ENCODE data around the gene TTN. TPM values are rescaled to one million over a fixed set of nuclear protein-coding genes. Genes with fewer than 3 reads are reported as not detected.

Gene TTN
- polyA plus RNA-seq, 1 experiment, result not detected

- no peaks in the 10 kb centered on the region for H3K27me3 ChIP-seq (ENCODE audit: control insufficient read depth, insufficient read depth, low read length)
- no peak for DNase-seq (ENCODE audit: low read depth)
- TF ChIP-seq, protein P1, sequence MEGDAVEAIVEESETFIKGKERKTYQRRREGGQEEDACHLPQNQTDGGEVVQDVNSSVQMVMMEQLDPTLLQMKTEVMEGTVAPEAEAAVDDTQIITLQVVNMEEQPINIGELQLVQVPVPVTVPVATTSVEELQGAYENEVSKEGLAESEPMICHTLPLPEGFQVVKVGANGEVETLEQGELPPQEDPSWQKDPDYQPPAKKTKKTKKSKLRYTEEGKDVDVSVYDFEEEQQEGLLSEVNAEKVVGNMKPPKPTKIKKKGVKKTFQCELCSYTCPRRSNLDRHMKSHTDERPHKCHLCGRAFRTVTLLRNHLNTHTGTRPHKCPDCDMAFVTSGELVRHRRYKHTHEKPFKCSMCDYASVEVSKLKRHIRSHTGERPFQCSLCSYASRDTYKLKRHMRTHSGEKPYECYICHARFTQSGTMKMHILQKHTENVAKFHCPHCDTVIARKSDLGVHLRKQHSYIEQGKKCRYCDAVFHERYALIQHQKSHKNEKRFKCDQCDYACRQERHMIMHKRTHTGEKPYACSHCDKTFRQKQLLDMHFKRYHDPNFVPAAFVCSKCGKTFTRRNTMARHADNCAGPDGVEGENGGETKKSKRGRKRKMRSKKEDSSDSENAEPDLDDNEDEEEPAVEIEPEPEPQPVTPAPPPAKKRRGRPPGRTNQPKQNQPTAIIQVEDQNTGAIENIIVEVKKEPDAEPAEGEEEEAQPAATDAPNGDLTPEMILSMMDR (IDR thresholded peaks at IDR 0.05; ENCODE audit: insufficient read depth, low read depth, low read length), result no peak
- ChIA-PET POLR2A (no interaction called here), CTCF (interaction anchor here (0.9 kb wide), 1 partner anchor 13 kb away, joined by 3 read pairs; no protein-coding TSS in a partner anchor)
- H3K4me3 ChIP-seq (ENCODE audit: low read depth, low read length), result no peak overlapping the region
- no peaks in the 10 kb centered on the region for H3K36me3 ChIP-seq (ENCODE audit: control insufficient read depth, insufficient read depth, low read length)
These were observed 1.8 kb downstream of the TTN start for GRCh38 chr2:178805457-178805856.

GRCh38 chr2:178804791-178805190 is 2.4 kb downstream of the TTN start:
- DNase-seq (ENCODE audit: low read depth), result no peak
- CTCF ChIA-PET, result interaction anchor here (1.0 to 1.4 kb wide), 3 partner anchors 9 to 16 kb away, joined by 3 to 4 read pairs (median 3); no protein-coding TSS in a partner anchor

DNA sequence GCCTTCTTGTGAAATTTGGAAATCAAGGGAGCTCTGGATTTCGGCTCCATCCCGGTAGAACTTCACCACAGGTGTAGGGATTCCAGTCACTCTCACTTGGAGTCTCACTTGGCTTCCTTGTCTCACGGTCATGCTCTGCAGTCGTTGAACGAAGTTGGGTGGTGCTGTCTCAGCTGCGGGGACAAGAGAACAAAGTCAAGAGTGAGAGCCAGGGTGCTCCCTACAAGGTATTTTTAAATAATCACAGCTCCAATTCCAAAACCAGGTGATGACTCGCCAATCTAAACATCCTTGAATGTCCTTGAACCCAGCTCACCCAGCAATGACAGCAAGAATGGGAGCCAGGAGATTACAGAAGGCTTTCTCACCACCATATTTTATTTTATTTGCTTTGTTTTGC is 6.7 kb downstream of the TTN start:
- Histone ChIP-seq H3K27me3 (ENCODE audit: control insufficient read depth, insufficient read depth, low read length) (peaks cover 2% of the 10 kb centered on the region; the same call in 1 of the 2 replicates), H3K36me3 (ENCODE audit: control insufficient read depth, insufficient read depth, low read length) (no peaks in the 10 kb centered on the region), H3K4me3 (ENCODE audit: low read depth, low read length) (no peak overlapping the region)
- TF ChIP-seq, protein P1 (IDR thresholded peaks at IDR 0.05; ENCODE audit: insufficient read depth, low read depth, low read length), result no peak
- ChIA-PET CTCF (interaction anchor here (1.2 kb wide), 2 partner anchors 38 to 91 kb away, joined by 4 to 7 read pairs; no protein-coding TSS in a partner anchor), POLR2A (no interaction called here)
- DNase-seq (ENCODE audit: low read depth), result no peak

More at GRCh38 chr2:178804791-178805190, 2.4 kb downstream of the TTN start:
- H3K27me3 ChIP-seq (ENCODE audit: control insufficient read depth, insufficient read depth, low read length), result peaks cover 2% of the 10 kb centered on the region; the same call in 1 of the 2 replicates
- no peaks in the 10 kb centered on the region for H3K36me3 ChIP-seq (ENCODE audit: control insufficient read depth, insufficient read depth, low read length)
- POLR2A ChIA-PET, result no interaction called here
- H3K4me3 ChIP-seq (ENCODE audit: low read depth, low read length), result no peak overlapping the region
- TF ChIP-seq, protein P1 (IDR thresholded peaks at IDR 0.05; ENCODE audit: insufficient read depth, low read depth, low read length), result peak; percentile 59

DNA sequence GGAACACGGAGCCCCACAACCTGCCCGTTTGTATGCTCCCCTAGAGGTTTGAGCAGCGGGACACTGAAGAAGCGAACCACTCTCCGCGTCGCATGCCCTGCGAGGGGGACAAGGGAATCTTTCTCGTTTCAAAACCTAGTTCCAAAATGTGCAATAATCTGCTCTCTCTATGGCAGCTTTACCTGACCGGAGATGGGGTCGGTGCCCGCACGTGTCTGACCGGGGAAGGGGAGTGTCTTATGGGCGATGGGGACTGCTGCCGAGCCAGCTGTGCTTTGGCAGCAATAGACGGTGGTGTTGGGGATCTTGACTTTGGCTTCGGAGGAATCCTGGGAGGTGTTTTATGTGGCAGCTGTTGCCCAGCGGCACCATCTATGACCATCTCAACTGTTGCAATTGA is 7.9 kb downstream of the TTN start:
- CTCF ChIA-PET, result no interaction called here
- POLR2A ChIA-PET, result no interaction called here

GRCh38 chr2:178796079-178796677 is 11.0 kb downstream of the TTN start:
- ChIA-PET POLR2A (no interaction called here), CTCF (interaction anchor here (1.3 to 3.9 kb wide), 4 partner anchors 15 to 119 kb away, joined by 4 to 25 read pairs (median 7); no protein-coding TSS in a partner anchor)
- peaks cover 2% of the 10 kb centered on the region; the same call in 1 of the 2 replicates for H3K27me3 ChIP-seq (ENCODE audit: control insufficient read depth, insufficient read depth, low read length)
- no peaks in the 10 kb centered on the region for H3K36me3 ChIP-seq (ENCODE audit: control insufficient read depth, insufficient read depth, low read length)
- TF ChIP-seq, protein P1 (IDR thresholded peaks at IDR 0.05; ENCODE audit: insufficient read depth, low read depth, low read length), result peak; percentile 45
- no peak overlapping the region for H3K4me3 ChIP-seq (ENCODE audit: low read depth, low read length)
- peak; percentile 6 for DNase-seq (ENCODE audit: low read depth)

More for the DNA sequence above, 7.9 kb downstream of the TTN start:
- Histone ChIP-seq H3K27me3 (ENCODE audit: control insufficient read depth, insufficient read depth, low read length) (peaks cover 2% of the 10 kb centered on the region; the same call in 1 of the 2 replicates), H3K36me3 (ENCODE audit: control insufficient read depth, insufficient read depth, low read length) (no peaks in the 10 kb centered on the region), H3K4me3 (ENCODE audit: low read depth, low read length) (no peak overlapping the region)
- DNase-seq (ENCODE audit: low read depth), result no peak
- TF ChIP-seq, protein P1 (IDR thresholded peaks at IDR 0.05; ENCODE audit: insufficient read depth, low read depth, low read length), result no peak

Measured in BJ (cell line).